Endothelial cell of hepatic sinusoid (primary cell): ENCODE measurements around the gene CDC42EP2.

Experiments used
- in situ Hi-C: cut with HindIII; loops from 2 replicates; pipeline ENCODE4 v1.10.0; 2017; ENCODE audit warnings: low sequenced_read_pairs

The CDC42EP2 gene, protein sequence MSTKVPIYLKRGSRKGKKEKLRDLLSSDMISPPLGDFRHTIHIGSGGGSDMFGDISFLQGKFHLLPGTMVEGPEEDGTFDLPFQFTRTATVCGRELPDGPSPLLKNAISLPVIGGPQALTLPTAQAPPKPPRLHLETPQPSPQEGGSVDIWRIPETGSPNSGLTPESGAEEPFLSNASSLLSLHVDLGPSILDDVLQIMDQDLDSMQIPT

DNA sequence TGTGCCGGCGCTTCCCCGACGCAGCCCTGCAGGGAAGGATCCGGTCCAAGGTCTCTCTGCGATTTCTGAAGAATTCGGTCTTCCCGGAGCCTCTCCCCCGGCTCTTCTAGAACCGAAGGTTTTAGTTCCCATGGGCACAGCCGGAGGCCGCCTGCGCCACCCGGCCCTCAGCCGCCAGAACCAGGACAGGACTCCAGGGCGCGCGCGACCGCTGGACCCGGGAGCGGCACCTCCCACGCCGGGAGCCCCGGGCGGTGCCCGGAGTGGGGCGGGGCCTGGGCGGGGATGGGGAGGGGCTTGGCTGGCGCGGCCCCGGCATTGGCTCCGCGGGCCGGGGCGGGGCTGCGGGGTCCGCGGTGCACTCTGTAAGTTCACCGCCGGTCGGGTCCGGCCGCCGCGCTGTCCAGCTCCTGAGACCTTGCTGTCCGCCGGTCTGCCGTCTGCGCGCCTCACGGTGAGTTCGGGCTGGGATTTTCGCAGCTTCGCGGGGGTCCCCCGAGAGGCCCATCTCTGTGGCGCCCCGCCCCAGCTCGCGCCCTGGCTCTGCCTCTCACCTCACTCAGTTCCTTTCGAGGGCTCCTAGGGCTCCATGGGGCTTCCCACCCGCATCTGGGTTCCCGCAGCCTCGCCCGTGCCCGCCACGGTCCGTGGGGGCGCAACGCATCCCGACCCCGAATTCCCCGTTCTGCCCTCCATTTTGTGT is at the start of gene CDC42EP2:
Gene CDC42EP2 (plus strand): TSS at position 366 of the 703 bp plus-strand sequence. CDS start 6,033 bp downstream, outside the sequence.
- in situ Hi-C loops, result no loop called here

DNA sequence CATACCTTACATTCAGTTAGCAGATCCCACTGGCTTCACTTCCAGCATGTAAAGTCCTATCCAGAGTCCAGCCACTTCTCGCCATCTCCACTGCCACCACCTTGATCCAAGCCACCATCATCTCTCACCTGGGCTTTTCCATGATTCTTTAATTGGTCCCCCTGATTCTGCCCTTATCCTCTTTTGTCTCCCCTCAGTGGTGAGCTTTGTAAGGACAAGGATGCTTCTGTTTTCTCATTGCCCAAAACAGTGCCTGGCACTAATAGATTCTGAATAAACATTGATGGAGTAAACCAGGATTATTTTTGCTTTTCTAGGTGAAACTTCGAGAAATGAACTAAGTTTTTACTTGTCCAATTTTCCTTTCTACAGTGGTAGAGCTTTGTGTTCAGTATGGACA is 48.5 kb upstream of the CDC42EP2 start:
- in situ Hi-C loops, result no loop called here

DNA sequence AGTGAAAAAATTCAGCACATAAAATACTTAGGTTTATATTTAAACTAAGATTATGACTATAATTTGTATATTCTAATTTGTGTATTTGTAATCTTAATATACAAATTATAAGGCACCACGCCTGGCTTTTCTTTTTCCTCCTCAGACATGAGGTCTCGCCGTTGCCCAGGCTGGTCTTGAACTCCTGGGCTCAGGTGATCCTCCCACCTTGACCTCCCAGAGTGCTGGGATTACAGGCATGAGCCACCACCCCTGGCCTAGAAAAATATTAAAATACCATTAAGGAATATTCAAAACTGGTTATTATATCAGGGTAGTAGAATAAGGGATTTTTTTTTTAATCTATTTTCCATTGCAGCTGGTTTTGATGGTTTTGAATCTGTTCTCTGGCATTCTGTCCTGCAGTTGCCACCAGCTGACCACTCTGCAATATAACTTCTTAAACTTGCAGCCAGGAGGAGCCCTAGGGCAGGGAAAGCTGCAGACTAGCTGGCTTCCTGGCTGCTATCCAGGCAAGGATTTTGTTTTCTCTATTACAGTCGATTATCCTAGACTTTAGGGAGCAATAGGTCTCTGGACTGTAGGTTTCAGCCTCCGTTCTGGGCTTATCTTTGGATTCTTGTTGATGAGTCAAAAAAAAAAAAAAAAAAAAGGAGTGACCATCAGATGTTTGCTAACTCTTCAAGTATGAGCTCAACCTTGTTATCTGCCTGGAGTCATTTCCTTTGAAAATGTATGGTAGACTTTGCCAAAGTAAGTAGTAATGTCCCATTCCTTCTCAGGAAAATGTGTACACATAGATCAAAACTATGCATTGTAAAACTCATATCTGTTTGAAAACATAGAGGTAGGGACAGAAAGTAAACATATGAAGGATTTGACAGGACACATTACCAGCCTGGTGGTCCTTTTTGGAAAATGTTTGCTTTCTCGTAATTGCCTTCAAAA is 39.7 kb upstream of the CDC42EP2 start:
- in situ Hi-C loops, result loop anchor here (5.0 kb wide), 3 partner anchors 38 to 77 kb away; partner anchors contain the start of gene TIGD3

DNA sequence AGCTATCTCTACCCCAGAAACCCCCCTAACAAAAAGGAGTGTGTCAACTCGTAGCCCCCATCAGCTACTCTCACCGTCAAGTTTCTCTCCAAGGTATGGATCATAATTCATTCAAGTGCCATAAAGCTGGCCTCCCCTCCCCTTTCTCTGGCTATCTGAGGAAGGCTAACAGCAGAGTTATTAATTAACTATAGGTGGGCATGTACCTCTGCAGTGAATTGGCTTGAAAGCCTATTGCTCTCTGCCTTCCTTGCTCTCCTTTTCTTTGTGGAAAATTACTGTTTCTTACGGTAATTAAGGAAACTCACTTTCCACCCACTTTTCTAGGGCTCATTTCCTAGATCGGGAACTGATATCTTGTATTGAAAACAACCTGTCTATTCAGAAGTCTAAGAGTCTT is 38.8 kb upstream of the CDC42EP2 start:
- in situ Hi-C loops, result loop anchor here (5.0 kb wide), 3 partner anchors 39 to 76 kb away; partner anchors contain the start of gene TIGD3

DNA sequence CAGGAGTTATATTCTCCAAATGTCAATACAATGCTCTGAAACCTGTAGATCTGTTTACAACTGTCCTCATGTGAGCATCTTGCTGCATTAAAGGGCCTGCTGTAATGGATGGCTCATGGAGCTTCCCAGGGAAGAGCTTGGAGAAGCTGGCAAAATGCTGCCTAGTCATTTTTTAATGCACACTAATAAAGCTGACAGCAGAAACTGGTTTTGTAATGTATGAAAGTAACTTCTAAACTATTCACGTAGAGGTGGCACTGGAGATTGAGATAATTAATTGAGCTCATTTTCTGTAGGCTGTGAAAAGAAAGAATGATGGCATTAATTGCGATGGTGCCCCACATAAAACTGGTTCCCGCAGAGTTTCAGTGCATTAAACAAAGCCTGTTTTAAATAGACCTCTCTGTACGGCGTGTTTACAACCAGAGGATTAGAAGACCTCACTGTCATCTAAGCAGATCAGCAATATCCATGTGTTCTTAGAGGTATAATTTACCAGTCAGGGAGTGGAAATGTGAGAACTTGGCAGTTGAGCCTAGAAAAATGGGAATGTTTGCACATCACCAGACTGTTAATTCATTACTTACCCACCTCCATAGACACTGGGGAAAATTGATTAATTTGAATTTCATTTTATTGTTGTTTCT is 36.9 kb upstream of the CDC42EP2 start:
- in situ Hi-C loops, result loop anchor here (5.0 kb wide), 3 partner anchors 40 to 75 kb away; partner anchors contain the start of gene TIGD3

DNA sequence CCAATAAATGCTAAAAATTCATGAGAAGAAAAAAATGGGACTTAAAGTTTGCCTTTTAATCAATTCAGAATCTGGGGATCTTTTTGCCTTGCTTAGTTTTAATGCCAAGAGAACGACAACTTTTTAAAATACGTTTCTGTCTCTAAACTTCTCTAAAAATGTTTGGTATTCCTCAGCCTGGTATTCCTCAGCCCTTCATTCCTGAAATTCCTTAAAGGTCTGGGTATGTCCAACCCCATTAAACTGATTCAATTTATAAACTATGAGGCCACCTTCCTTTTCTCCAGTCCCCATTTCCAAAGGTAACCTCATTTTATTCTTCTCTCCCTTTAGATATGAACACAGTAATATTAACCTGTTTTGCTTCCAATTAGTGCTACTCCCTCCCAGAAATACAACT is 36.3 kb upstream of the CDC42EP2 start:
- in situ Hi-C loops, result loop anchor here (5.0 kb wide), 3 partner anchors 41 to 74 kb away; partner anchors contain the start of gene TIGD3

DNA sequence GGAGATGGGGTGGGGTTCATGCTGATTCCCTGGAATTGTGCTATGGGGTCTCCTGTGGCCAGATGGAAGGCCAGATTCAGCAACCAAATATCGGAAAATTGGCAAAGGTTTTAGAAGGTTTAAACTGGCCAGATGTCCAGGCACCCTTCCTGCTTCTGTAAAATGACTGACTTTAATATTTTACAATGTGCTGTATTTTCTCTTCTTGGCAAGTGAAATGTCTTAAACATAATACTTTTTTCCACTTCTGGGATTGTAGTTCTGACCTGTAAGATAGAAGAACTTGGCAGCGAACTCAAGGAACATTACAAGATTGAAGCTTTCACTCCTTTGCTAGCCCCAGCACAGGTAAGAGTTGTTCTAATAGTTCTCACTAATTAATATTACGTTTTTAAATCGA is 35.4 kb upstream of the CDC42EP2 start:
- in situ Hi-C loops, result loop anchor here (5.0 kb wide), 3 partner anchors 42 to 73 kb away; partner anchors contain the start of gene TIGD3

DNA sequence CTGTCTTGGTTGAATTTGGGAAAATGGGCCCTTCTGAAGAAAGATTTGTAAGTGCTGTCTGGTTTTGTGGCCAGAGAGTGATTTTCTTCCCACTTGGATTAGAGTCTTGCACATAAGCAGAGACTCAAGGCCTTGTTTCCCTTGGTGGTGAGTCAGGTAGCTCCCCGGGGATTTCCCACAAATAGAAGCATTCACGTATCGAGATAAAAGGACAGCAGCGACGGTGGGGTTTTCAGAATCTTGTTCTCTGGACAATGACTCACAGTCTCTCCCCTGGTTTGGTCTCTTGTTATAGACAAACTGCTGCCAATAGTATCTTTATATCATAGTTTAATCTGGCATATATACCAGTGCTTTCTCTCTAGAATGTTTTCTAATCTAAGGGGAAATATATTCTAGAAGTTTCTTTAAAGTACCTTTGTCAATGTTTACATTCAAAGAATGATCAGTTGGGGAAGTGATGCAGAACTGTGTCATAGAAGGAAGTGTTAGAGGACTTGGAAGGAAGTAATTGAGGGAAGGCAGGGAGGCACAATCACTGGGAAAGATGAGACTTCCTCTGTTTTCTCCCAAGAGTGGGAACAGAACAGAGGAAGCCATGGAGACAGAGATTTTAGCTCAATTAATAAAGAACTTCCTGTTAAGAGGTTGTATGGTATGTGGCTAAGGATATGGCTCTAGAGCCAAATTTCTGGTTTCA is 34.8 kb upstream of the CDC42EP2 start:
- in situ Hi-C loops, result loop anchor here (5.0 kb wide), 3 partner anchors 42 to 72 kb away; partner anchors contain the start of gene TIGD3

DNA sequence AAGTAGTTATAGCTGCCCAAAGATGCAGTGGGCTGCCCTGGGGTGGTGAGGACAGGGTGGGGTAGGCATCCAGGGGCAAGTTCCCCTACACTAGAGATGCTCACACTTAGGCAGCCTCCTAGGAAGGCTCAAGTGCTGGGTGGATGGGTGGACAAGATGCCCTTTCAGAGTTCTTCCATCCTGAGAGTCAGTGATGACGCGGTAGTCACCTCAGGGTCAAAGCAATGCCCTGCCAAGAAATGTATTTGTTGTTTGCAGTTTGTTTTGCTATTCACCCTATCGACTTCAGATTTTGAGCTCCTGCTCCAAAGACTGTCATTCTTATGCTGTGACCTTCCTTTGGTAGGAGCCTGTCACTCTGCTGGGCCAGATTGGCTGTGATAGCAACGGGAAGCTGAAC is 34.0 kb upstream of the CDC42EP2 start:
- in situ Hi-C loops, result no loop called here

DNA sequence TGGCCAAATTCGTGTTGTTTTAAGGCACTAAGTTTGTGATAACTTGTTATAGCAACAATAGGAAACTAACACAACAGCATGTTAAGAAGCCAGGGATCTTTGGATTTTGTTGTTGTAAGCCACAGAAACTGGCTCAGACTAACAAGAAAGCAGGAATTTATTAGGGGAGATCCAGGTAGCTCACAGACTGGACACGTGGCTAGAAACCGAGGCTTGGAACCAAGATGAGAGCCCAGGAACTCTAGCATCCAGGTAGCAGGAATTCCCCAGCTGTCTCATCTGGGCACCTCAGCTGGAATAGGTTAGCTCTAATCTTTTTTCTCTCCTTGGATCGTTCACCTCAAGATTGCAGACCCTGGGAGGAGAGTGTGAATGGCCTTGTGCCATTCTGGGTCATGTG is 28.0 kb upstream of the CDC42EP2 start:
- in situ Hi-C loops, result no loop called here

DNA sequence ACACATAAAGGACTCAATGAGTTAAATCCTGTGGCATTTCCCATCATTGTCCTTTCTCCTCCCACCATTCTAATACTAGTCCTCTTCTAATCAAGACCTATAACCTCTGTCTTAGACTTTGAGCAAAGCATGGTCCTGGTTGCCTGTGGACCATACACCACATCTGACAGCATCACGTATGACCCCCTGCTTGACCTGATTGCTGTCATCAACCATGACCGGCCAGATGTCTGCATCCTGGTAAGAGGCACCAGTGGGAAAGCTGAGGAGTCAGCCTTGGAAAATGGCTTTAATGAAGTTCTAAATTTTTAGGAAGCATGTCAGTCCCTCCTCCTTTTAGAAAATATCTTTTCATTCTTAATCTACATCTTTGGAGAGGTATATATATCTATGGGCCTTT is 27.1 kb upstream of the CDC42EP2 start:
- in situ Hi-C loops, result no loop called here

DNA sequence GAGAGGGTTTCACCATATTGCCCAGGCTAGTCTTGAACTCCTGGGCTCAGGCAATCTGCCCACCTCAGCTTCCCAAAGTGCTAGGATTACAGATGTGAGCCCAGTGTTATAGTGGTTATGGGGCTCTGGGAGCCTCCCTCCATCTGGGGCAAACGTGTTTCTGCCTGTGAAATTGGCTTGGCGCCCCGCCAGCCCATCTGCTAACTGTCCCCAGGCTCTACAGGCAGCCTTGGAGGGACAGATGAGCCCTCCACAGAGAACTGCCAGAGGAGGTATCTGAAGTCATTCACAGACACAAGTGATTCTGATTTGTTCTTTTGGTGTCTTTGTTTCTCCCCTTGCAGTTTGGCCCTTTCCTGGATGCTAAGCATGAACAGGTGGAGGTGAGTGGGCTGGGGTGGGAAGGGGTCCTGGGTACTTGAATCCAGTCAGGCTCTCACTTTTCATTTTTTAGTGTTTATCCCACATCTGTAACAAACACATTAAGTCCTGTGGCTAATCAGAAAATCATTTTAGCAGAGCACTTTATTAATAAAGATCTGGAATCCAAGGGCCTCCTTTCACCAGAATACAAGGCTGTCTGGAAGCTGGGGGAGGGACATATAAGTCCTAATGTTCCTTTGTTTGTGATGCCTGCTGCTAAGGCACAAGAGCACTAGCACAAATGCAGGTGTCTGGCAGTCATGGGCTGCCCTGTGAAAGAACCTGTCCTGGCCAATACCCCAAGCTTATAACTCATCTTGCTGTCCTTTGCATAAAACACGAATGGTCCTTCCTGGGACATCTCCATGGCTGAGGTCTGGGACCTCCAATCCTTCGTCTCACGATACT is 25.7 kb upstream of the CDC42EP2 start:
- in situ Hi-C loops, result no loop called here

DNA sequence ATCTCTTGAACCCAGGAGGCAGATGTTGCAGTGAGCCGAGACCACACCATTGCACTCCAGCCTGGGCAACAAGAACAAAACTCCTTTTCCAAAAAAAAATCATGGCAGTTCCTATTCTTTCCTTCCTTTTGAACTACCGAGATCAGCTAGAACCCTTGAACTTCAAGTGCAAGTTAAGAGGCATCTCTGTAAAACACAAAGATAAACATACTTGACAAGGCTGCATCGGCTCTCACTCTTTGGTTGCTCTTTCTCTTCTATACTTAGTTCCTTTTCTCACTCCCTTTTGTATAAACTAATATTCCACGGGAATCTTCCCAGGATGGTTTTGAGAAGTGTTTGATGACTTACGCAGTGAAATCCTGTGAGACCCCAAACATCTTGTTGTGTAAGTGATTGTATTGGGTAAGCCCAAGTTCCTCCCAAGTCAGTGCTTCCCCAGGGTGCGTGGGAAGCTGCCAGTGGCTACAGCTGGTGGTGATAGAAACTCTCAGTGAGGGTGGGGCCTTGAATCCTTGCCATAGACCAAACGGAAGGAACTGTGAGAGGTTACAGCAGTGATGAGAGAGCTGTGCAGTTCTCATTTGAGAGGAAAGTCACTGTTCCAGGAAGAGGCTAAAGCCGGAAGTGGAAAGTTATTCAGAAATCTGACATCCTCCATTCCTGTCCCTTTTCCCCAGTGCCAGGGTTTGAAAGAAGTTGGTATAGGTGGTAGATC is 24.1 kb upstream of the CDC42EP2 start:
- in situ Hi-C loops, result no loop called here

DNA sequence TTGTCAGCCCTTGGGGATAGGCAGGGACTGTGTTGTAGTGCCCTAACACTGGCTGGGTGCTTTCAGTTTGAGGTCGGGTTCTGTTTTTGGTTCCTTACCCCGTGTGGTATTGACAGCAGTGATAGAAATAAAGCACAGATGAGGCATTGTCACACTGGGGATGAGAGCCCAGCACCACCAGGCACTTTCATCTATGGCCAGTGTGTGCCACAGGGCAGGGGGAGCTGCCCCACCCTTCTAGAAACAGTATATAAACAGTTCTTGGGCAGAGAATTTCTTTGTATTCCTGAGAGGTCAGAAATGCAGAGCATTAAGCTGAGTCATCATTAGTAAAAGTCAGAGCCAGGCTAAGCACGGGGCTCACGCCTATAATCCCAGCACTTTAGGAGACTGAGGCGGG is 23.1 kb upstream of the CDC42EP2 start:
- in situ Hi-C loops, result no loop called here

DNA sequence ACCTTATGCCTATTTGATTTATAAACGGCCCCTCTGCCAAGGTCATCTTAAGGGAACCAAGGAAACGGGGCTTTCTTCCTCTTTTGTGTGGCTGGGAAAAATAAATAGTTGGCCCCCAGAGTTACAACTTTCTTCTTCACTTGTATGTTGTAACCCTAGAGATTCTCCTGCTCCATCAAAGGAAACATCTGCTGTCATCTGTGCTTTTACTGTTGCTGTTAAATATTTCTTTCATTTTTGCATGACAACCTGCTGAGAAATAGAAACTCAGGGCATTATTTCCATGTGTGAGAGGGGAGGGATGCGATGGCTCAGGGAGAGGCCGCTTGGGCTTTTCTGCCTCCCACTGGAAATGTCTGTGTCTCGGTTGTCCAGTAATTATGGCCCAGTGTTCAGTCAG is 21.8 kb upstream of the CDC42EP2 start:
- in situ Hi-C loops, result no loop called here

DNA sequence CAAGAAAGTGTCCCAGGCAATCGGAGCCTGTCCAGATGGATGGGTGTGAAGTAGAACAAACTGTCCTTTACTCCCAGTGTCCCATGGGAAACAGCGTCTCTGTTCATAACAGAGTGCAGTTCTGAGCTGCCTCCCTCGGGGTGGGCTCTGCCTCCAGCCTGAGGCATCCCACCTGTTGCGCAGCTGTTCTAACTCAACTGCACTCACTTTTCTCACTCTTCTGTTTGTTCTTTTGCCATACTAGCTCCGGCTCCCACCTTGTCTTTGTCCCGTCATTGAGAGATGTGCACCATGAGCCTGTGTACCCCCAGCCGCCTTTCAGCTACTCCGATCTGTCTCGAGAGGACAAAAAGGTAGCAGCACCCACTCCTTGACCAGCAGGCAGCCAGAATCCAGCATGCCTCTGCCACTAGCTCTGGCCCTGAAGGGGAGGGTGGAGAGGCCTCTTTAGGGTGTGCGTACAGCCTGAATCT is 20.7 kb upstream of the CDC42EP2 start:
- in situ Hi-C loops, result no loop called here

DNA sequence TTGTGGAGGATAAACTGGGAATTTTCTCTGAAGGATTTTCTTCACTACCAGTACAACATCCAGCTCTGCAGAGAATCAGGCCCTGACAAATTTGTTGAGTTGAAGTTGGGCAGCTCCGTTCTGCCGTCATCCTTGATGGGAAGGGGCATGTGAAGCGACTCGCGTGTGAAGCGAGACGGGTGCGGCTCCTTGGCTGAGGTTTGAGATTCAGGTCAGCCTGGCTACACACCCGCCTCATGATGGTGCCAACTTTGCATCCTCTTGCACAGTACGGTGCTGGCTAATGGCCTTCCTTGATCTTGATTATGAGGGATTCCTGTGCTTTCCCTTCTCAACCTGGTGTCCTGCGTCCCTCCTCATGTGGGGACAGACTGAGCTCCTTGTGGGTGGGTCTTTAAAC is 19.7 kb upstream of the CDC42EP2 start:
- in situ Hi-C loops, result no loop called here

DNA sequence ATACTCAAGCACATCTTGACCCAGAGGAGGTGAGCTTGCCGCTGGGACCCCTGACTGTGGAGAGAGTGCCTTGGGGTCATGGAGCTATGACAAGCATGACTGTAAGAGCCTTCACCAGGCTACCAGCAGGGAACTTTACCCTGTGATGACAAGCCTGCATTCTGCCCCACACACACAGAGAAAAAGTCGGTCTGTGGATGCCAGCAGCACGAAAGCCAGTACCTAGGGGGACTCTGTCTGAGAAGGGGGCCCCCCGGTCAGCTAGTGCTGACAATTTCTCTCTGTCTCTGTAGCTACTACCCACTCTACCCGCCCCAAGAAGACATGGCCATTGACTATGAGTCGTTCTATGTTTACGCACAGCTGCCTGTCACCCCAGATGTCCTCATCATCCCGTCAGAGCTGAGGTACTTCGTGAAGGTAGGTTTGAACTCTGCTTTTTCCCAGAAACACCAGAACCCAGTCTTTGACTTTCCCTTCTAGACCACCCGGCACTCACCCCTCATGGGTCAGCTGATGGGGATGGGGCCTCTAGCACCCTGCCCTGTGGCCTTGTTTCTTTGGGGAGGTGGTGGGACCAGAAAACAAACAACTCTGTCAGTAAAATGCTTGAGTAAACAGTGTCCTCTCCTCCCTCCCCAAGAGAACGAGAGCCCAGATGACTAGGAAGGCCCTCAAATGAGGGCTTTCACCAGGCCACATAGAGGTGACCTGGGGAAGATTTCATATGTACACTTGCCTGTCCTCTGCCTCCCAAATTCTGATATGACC is 18.9 kb upstream of the CDC42EP2 start:
- in situ Hi-C loops, result no loop called here
